ENCODE results near the gene KCTD11.
A peak's percentile ranks its signal among the peaks of the same experiment; 100 is the strongest.
"Not testable (repeated sequence)": the region's sequence is repeated elsewhere in the genome, so short reads cannot be mapped to it uniquely, and the experiment has no call there.

The KCTD11 gene

DNA sequence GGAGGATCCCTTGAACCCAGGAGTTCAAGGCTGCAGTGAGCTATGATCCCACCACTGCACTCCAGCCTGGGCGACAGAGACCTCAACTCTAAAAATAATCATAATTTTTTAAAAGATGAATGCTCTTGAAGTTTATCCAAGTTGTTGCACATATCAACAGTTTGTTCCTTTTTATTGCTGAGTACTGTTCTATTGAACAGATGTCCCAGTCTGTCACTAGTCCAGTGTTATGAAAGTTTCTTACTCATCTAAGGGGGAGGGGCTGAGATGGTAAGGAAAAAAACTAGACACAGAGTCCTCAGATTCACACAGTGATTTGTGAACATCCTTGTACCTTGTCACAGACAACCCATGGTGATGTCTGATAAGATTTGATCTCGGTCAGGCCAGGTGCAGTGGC is 11.8 kb upstream of the KCTD11 start:
- DNase-seq: no peak

DNA sequence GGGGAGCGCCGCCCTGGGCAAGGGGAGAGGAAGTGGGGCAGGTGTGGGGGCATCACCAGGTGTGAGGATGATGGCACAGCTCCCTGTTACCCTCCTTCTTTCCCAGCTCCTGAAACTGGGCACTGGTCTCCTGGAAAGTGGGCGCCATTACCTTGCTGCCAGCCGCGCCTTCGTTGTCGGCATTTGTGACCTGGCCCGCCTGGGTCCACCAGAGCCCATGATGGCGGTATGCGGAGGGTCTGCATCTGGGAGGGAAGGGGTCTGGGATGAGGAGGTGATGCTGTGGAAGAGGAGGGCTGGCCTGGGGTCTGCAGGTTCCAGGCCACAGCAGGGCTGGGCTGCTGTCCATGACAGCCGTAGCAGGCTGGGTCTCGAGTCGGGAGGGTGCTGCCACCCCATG is 10.1 kb upstream of the KCTD11 start:
- no peak for DNase-seq

GRCh38 chr17:7343250-7343649 is 8.7 kb upstream of the KCTD11 start:
- DNase-seq: no peak

- no peak for DNase-seq
Observed at GRCh38 chr17:7346761-7347614, 5.0 kb upstream of the KCTD11 start.

DNA sequence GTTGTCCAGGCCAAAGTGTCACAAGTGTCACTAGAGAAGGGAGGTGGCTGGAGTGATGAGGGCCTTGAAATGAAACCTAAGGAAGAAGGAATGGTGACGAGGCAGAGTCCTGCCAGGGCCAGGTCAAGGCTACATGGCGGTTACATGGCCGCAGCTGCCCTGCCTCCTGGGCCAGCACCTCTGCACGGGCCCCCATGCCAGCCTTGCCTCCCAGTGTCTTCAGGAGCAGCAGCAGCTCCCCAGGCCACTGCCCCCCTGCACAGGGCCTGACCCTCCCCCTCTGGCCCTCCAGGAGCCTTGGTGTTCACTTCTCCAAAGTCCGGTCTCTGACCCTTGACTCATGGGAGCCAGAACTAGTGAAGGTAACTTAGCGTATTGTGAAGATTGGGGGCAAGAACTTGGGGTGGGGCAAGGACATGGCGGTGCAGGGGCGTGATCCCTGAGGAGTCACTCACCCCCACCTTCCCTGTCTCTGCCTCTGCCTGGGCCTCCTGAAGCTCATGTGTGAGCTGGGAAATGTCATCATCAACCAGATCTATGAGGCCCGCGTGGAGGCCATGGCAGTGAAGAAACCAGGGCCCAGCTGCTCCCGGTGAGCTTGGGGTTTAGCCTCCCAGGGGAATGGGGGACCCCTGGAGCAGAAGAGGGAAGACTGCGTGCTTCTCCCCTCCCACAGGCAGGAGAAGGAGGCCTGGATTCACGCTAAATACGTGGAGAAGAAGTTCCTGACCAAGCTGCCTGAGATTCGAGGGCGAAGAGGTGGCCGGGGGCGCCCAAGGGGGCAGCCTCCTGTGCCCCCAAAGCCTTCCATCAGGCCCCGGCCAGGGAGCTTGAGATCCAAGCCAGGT is 4.1 kb upstream of the KCTD11 start:
- DNase-seq: no peak

GRCh38 chr17:7348478-7349242 is 3.3 kb upstream of the KCTD11 start:
- no peak for DNase-seq

GRCh38 chr17:7352503-7352889 is 534 bp downstream of the KCTD11 start:
- DNase-seq: no peak

- no peak for DNase-seq
Observed at GRCh38 chr17:7352910-7353635, 1.1 kb downstream of the KCTD11 start.

- DNase-seq: no peak
Observed at GRCh38 chr17:7354262-7354843, 2.4 kb downstream of the KCTD11 start.

DNA sequence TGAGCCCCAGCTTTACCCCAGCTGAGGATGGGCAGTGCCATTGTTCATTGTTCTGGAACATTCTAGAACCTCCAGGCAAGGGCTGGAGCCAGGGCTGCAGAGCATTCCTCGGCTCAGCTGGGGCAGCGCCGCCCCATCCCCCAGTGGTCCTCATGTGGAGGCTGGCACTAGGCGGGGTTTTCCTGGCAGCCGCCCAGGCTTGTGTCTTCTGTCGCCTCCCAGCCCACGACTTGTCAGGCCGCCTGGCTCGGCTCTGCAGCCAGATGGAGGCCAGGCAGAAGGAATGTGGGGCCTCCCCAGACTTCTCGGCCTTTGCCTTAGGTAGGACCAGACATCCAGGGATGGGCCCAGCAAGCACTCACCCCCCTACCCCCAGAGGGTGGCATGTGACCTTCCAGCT is 3.1 kb downstream of the KCTD11 start, which contains the start of gene TMEM95:
Gene TMEM95 (plus strand): TSS at position 104 of the 400 bp plus-strand sequence. CDS start 49 bp downstream, at position 153.
- no peak for DNase-seq

GRCh38 chr17:7355573-7355972 is 3.6 kb downstream of the KCTD11 start:
- no peak for DNase-seq

DNA sequence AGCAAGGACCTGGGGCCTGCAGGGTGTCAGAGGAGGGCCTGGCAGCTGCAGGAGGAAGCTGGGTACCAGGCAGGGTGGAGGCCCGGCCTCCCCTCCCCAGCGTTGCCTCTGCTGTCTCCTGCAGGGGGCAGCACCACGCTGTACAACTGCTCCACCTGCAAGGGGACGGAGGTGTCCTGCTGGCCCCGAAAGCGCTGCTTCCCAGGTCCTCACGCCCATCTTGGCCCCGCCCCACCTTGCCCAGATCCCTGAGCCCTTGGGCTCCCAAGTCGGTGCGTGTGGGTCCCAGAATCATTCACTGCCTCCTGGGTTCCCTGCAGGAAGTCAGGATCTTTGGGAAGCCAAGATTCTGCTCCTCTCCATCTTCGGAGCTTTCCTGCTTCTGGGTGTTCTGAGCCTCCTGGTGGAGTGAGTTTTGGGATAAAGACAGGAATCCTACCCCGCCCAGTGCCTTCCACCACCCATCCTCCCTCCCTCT is 4.1 kb downstream of the KCTD11 start:
- peak; percentile 76 for DNase-seq

DNA sequence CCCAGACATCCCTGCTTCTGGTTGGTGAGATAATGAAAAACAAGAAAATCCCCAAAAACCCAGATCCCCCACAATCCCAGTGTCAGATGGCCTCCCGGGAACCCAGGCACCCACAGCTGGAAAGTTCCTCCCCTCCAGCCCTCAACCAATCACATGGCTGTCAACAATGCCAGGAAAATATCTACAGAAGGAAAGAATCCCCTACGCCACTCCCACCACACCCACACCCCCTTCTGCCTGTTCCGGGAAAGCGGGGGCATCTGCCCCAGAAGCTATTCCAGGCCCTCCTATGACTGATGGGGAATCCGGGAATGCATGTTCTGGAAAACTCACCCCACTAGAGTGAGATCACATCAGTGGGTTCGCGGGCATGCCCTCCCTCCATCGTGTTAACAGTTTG is 4.8 kb downstream of the KCTD11 start:
- no peak for DNase-seq

DNA sequence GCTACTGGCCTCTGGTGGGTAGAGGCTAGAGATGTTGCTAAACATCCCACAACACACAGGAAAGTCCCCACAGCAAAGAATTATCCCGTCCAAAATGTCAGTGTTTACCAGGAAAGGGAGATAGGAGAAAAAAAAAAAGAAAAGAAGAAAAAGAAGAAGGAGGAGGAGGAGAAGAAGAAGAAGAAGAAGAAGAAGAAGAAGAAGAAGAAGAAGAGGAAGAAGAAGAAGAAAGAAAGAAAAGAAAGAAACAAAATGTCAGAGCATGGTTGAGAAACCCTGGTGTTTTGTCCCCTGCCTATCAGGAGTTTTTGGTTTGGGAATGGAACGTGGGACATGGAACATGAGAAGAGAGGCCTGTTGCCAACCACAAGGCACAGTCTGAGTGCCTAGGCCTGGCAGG is 5.4 kb downstream of the KCTD11 start:
- DNase-seq: no peak

- DNase-seq: no peak
Observed at GRCh38 chr17:7361906-7362305, 9.9 kb downstream of the KCTD11 start.

GRCh38 chr17:7363311-7363710 is 11.3 kb downstream of the KCTD11 start:
- no peak for DNase-seq

DNA sequence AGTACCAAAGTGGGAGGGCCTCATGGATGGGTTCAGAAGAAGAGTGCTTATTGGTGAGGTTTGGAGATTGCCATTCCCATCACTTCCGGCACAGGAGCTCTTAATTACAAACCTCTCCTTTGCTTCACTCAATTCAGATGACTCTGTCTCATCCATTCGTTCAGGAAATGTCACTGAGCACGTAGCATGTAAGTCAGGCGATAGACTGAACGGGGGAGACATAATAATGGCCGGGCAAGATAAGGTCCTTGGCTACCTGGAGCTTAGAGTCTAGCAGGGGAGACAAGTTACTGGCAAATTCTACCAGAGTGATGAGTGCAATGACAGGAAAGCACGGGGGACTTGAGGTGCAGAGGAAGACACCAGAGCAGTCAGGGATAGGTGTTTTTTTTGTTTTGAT is 14.0 kb downstream of the KCTD11 start:
- DNase-seq: not testable (repeated sequence)

DNA sequence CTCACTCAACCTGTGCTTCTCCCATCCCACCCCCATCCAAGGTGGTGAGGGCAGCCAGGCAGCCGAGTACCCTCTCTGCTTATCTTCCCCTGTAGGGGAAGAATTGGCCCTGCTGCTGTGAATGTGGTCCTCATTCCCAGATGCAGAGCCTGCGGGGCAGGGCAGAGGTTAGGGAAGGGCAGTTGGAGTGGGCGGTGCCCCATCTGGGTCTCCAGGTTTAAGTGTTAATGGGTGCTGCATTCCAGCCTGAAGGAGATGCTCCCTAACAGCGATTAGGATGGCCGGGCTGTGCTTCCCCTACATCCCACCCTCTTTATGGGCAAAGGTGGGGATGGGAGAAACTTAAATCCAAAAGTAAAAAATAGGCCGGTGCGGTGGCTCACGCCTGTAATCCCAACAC is 15.1 kb downstream of the KCTD11 start:
- no peak for DNase-seq

DNA sequence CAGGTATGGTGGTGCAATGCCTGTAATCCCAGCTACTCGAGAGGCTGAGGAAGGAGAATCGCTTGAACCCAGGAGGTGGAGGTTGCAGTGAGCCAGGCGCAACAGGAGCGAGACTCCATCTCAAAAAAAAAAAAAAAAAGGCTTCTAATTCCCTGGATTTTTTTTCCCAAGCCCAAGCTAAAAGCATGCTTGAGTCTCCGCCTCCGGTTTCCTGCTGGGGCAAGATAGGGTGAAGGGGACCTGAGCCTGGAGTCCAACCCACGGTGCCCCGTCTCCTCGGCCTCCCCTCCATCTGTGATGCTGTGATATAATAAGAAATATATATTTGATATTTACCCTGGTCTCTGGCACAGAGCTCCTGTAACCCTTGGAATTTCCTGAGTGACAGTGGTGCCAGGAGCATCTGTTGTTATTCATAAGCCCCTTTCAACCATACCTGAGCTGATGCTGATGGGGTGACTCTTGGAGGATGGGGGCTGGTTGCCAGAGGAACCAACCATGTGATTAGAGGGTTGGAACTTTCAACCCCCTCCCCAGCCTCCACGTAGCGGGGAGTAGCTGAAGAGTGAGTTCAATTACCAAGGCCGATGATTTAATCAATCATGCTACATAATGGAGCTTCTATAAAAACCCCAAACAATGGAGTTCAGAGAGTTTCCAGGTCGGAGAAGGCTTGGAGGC is 16.1 kb downstream of the KCTD11 start:
- no peak for DNase-seq

DNA sequence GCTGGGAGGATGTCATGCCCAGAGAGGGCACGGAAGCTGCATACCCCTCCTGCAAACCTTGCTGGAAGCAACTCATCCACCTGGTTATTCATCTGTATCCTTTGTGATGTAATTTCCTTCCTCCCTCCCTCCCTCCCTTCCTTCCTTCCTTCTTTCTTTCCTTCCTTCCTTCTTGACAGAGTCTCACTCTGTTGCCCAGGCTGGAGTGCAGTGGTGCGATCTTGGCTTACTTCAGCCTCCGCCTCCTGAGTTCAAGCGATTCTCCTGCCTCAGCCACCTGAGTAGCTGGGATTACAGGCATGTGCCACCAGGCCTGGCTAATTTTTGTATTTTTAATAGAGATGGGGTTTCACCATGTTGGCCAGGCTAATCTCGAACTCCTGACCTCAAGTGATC is 16.6 kb downstream of the KCTD11 start:
- not testable (repeated sequence) for DNase-seq

DNA sequence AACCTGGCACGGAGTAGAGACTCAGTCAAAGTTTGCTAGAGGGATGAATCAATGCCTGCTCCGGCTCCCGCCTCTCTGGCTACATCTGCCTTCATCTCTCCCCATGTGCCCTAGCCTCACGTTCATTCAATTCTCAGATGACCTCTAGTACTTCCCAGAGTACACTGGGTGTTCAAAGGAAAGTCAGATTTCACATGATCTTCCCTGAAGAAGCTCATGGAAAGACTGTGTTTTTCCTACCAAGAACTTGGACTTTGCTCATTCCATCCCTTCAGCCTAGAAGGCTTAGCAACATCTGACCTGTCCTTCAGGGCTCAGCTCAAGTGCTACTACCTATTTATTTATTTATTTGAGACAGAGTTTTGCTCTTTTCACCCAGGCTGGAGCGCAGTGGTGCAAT is 17.9 kb downstream of the KCTD11 start:
- DNase-seq: no peak

Data from right kidney (tissue), 1 donor.